ENCODE measurements around the gene TDRD1.

TDRD1 gene

DNA sequence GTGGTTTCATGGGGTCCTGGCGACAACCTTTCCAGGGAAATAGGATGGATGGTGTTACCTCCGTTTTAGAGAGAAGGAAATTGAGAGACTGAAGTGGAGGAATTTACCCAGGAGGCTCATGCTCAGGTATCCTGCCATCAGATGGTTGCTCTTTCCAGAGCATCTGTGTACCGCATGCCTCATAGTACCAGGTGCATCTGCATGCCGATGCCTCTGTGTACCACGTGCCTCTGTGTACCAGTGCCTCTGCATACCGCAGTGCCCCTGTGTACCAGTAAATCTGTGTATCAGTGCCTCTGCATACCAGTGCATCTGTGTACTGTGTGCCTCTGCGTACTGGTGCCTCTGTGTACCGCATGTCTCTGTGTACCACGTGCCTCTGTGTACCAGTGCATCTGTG, 63.1 kb downstream of the TDRD1 start:
- no peak for DNase-seq

DNA sequence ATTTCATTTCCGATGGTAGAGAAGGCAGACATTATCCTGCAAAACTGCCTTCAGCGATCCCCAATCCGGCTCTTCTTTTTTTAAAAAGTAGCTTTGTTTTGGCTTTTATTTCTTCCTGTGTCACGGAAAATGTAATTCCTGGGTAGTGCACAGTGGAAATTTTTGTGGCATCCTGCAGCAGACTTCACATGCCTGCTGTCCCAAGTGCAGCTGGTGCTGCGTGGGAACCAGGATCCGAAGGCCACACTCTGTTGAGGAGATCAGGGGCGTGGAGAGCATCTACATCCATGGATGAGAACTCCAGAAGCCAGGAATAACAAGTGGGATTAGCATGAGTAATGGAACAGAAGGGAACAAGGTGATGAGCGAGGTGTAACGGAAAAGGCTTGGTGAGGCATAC, 64.5 kb downstream of the TDRD1 start:
- no peak for DNase-seq

DNA sequence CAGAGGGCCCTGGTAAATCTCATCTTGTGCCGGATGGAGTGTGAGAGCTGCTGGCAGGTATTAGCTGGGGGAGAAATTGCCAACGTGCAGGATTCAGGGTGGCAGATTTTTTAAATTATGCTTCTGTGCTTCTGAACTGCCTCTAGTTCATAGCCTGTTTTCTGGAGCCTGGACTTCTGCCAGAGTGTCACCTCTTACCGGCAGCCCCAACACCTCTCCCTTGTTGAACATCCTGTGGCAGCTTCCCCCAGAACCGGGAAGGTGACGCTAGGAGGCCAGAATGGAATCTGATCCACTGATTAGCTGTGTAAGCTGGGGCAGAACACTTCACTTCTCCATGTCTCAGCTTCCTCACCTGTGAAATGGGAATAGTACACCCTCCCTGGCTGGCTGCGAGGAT, 65.0 kb downstream of the TDRD1 start:
- no peak for DNase-seq

DNA sequence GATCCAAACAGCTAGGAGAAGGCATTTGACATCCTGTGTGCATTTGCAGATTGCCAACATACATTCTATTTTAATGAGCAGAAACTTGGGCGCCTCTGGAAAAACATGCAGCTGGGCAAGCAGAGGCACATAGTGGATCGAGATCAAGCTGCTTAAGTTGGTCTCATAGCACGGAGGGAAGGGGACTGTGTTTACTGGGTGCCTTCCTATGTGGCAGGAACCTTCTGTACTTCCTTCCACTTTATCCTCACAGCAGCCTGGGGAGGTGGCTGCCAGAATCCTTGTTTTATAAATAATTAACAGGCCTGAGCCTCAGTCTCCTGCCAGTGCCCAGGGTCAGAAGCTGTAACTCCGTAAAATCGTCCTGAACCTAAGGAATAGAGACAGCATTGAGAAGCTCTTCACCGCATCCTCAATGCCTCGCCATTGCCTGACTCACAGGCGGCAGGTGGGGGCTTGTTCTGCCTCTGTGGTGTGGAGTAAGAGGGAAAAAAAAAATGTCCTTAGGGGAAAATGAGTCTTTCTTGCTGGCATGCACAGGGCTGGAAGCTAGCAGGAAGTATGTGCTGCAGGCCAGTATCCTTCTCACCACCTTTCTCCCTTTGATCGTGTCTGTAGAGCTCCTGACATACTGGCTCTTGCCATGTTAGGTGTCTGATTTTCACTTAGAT, 66.1 kb downstream of the TDRD1 start:
- DNase-seq = no peak

DNA sequence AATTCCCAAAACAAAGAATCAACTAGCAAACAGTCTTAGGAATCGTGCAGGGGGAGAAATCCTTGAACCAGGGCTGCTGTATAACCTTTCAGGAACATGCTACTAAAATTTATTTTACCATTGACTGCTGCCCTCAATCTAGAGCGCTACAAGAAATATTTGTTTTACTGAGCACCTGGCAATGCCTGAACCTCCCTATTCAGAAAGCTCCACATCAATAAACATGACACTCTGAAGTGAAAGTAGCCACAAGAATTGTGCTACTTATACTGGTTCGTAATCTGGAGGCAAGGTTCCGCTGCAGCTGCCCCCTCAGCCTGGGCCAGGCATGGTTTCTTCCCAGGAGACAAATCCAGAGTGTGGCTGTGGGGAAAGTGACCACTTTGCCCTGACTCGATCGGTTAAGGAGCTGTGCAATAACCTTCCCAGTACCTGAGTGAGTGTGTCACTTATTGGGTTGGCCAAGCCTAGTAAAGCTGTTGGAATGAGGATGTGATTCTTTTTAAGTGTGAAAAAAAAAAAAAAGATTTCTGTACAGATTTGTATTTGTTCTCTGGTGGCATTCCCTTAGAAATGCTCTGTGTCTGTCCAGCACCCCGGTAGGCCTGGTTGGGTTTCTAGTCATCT, 67.6 kb downstream of the TDRD1 start:
- DNase-seq = no peak

DNA sequence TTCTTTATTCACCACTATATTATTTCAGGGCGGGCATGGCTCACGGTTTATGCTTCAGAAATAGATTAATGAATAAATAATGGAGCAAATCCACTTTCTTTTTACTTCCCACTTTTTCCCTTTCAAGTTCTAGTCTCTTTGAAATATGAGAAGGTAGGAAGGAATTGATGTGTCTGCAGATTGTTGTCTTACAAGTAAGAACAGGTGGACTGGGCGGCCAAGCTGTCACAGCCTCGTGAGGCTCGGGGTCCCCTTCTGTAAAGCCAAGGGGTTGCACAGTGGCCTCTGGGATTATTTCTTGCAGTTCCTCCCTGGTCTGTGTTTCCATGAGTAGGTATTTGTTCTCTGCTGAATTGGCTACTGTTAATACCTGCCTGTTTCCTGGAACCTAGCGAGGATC, 71.1 kb downstream of the TDRD1 start:
- no peak for DNase-seq

DNA sequence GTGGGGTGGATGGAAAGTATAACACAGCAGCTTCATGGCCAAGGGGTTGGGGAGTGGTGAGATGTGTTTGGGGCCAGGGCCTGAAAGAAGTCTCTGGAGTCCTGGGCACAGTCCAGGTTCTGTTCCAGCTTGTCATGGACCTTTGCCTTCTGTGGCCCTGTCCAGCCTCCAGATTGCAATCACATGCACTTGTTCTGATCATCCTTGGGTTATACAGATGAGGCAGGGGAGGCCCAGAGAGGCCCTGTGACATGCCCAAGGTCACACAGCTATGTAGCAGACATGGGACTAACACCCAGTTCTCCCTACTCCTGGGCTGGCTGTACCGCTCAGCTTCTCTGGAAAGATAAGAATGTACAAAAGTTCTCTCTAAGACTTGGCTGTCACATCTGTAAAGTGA, 71.6 kb downstream of the TDRD1 start:
- no peak for DNase-seq

DNA sequence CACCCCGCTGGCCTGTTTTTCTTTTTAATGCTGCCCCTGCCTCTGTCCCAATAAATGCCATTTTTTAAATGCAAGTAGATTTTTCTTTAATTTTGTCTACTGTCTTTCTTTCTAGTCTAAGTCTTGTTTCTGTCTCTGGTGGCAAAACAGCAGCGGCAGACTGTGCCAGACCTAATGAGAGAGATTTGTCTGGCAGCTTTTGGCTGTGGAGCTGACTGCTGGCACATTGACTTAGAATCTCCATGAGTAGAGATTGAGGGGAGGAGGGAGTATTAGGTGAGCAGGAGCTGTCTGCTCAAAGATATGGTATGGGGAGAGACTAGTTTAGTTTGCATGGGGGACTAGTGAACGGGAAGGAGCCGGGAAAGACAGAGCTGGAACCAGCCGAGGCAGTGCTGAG, 72.9 kb downstream of the TDRD1 start:
- no peak for DNase-seq

DNA sequence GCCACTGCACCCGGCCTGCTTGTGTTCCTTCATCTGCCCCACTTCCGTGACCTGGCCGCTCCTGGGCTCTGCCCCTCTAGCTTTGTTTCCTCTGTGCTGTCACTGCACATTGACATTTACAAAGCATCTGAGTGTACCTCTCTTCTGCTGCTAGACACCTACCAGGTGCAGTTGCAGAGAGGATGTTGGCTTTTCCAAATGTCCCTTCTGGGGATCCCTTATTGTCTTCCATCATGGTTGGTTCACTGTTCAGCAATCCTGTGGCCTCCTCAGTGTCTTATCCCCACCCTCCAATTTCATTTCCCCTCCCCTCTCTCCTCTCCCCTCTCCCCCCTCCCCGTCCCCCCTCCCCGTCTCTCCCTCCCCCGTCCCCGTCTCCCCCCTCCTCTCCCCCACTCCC, 73.7 kb downstream of the TDRD1 start:
- no peak for DNase-seq

DNA sequence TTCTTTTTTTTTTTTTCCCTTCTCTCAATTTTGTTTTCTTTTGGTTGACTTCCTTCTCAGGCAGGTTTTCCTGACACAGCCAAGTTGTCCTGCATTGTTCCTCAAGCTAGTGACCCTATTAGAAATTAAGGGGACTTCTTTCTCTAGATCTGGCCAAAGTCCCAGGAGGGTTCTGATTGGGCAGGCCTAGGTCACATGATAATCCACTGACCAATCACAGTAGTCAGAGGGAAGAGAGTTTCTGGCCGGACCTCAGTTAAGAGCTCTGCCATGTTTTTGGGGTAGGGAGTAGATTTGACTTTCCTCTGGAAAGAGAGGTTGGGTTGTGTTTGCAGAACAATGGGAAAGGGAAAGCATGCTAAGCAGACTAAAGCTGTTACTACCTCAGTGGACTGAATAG, 76.1 kb downstream of the TDRD1 start:
- no peak for DNase-seq

DNA sequence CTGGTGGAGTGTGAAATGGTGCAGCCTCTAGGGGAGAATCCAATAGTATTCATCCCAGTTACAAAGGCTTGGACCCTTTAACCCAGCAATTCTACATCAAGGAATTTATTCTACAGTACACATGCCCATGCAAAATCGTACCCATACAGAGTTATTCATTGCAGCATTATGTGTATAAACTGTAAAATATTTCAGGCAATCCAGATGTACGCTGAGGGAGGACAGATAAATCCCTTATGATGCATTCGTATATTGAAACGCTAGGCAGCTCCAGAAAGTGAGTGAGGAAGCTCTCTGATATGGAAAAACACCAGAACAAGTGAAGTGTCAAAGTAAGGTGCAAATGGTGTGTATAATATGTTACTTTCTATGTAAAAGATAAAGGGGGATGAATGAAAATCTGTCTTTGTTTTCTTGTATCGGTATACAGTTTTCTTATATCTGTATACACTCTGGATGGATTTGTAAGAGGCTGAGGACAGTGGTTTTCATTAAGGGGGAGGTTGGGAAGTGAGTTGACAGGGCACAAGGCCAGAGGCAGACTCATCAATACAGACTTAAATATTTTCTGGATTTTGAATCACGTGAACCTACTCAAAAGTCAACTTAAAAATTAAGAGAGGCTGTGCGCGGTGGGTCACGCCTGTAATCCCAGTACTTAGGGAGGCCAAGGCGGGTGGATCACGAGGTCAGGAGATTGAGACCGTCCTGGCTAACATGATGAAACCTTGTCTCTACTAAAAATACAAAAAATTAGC, 77.0 kb downstream of the TDRD1 start:
- DNase-seq = no peak

DNA sequence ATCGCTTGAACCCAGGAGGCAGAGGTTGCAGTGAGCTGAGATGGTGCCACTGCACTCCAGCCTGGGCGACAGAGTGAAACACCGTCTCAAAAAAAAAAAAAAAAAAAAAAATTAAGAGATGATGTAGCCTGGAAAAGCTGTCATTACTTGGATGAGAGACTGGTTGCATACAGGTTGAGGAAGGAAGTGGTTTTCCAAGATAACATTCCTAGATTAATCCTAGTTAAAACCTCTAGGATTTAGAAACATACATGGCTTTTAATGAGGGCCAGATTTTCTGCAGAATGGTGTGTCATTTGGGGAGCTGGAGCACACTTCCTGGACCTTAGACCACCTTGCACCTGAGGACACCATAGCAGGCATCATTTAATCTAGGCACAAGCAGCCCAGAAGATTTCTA, 77.7 kb downstream of the TDRD1 start:
- DNase-seq = no peak

DNA sequence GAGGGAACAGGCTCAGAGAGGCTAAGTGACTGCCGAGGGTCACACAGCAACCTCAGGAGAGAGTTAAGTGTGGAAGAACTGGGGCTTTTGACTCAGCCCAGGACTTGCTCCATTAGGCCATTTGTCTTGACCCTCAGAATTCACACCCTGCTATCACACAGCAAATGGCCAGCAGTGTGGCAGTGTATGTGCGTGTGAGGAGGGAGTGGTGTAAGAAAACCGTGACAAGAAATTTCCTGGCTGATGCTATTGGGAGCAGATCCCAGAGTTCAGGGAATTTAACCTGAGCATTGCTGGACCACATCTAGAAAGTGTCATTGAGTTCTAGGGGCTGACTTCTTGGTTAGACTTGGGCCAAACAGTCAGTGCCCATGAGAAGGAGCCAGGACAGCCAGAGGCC, 78.3 kb downstream of the TDRD1 start:
- no peak for DNase-seq

DNA sequence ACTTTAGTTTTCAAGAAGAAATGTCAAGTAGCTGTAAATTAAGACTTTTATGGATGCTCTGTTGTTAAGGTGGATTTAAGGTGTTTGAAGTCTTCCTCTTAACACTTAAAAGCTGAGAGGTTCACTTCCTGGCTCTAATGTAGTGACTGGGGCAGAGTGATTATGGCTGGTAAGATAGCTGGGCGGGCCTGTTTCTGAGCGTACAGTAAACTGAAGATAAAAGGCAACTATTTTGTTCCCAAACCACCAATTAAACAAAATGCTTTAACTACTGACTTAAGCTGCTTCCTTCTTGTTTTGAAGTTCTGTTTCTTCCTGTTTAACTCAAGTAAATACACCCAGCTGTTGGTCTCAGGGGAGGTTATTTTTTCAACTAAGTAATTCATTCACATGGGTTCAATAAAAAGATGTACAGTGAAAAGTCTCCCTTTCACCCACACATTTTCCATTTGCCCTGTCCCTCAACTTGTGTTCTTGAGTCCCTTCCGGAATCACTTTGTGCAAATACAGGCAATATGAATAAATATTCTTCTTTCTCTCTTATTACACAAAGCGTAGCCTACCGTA, 79.2 kb downstream of the TDRD1 start:
- DNase-seq = no peak

DNA sequence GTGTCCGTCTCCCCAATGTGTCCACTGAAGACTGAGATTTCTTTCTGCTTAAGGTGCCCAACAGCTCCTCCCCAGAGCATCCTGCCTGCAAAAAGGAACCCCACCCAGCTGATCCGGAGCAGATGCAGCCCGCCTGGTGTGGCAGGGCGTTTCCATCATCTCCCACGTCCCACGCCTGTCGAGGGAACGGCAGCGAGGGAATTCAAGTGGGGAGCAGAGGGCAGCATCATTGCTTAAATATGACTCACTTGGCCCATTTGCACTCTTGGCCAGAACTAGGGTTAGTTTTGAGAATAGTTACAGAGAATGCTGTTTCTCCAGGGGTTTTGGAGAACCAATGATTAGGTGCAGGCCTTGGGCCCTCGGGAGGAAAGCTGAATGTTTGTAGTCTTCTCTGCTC, 80.7 kb downstream of the TDRD1 start:
- no peak for DNase-seq

DNA sequence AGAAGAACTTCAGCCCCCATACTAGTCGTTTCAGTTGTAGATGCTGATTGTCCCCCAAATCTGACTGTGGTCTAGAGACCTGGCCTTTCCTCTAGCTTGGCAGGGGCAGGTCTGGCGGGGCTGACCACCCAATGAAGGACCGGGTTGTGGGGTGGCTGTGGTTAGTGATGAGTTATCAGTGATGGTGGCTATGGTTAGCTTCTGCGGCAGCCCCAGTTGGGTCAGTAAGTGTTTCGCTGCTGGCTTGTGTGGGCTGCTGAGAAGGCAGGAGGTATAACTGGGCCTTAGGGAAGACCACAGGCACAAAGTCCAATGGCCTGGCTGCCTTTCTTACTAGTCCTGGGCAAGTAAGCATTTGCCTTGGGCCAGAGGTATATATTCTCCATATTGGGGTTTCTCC, 81.2 kb downstream of the TDRD1 start:
- DNase-seq = no peak

DNA sequence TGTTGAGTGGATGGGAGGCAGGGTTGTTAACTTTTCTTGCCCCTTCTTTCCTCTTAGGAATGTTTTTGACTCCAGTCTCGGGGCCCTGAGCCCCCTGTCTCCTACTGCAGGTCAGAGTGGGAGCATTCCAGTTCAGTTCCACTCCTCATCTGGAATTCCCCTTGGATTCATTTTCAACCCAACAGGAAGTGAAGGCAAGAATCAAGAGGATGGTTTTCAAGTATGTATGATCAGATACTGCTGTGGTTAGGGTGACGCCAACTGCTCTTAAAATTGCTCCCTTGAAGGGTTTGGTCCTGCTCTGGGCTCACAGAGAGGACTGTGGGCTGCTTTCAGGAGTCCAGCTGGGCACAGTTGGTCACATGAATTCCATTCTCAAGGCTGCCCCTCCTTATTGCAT, 81.9 kb downstream of the TDRD1 start:
- DNase-seq = no peak

DNA sequence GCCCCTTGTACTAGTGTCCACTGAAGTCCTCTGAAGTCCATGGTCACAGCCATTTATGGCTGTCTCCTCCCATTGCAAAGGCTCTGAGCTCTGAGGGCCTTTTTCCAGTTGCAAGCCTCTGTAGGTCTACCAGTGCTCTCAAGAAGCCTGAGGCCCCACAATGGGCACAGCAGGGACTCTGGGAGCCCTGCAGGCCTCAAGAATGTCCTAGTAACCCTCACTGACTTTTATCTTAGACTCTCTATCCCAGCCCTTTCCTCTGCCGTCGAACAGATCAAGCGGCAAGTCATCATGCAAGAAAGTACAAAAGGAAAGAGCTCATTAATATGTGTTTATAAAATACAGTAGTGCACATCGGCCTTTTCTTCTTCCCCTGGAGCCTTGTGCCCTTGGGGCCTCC, 83.3 kb downstream of the TDRD1 start:
- no peak for DNase-seq

DNA sequence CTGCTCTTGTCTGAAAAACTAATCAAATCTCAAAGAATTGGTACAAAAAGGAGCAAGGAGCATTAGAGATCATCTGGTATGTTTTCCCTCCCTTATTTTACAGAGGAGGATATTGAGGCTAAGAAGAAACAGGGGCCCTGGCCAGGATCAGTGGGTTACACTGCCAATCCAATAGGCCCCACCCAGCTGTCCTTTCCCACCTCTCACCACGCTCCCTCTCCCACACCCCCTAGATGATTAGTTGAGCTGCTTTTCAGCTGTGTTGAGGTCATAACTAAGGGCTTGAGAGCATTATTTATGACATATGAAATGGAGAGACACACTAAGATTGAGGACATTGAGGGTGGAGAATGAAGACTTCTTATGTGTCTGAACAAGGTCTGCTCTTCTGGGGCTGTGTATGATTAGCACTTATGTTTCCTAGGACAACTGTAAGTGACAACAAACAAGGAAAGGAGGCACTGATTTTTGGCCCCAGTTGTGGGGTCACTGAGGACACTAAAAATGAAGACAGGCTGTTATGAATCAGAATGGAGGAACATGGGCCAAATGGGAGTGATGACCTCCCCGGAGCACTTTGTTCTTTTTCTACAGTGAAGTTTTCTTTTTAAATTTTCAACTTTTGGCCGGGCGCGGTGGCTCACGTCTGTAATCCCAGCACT, 86.4 kb downstream of the TDRD1 start:
- no peak for DNase-seq

DNA sequence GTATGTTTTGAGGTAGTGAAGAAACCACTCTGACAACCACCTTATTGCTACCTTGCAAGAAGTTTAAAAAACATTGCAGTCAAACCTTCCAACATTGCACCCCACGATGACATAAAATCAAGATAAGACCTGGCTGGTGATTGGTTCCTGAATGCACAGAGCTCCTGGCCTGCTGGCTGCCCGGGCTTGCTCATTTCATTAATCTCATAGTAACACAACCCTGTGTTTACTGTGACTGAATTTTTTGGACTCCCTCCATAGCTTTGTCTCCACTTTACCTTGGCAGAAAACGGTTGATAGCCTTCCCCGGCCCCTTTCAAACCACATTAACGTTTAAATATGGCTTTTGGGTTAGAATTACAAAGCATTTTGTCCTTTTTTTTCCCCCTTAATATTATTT, 87.4 kb downstream of the TDRD1 start:
- no peak for DNase-seq

DNA sequence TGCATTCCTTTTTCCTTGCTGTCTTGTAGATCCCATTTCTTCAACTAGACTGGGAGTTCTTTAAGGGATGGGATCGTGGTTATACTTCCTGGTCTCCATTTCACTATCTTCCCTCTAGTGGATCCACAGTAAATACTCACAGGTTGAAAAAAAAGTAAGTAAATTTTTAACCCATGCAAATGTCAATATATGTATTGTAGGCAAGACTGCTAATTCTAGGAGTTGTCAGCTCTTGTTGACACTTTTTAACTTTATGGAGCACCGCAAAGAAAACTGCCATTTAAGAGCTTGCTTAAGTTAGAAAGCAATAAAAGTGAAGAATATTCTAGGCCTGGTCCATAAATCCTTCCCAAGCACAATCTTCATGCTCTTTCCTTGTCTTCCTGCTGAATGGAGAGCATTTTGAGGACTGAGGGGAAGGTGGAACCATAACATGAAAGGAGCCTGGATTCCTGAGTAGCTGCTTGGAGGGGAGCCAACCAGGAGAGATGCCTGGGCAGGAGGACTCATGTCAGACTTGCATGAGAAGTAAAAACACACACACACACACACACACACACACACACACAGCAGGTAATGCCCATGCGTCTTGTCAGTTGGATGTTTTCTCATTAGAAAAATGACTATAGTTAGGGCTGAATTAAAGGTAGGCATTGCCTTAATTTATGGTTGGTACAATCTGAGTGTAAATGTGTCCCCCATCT, 92.1 kb downstream of the TDRD1 start:
- DNase-seq = no peak

DNA sequence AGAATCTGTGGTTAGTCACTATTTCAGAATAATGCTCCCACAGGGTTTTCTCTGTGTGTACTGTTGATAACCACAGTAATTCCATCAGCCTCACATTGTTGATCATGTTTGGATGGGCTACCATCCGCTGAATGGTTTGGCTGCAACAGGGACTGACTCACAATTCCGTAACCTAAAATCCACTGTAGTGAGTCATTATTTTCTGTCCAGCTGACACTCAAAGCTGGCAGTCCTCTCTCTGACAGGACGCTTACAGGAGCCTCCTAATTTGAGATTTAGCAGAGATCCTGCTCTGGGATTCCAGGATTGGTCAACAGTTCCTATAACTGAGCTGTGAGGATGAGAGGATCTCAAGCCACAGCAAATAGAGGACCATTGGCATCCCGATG, 92.6 kb downstream of the TDRD1 start:
- no peak for DNase-seq

DNA sequence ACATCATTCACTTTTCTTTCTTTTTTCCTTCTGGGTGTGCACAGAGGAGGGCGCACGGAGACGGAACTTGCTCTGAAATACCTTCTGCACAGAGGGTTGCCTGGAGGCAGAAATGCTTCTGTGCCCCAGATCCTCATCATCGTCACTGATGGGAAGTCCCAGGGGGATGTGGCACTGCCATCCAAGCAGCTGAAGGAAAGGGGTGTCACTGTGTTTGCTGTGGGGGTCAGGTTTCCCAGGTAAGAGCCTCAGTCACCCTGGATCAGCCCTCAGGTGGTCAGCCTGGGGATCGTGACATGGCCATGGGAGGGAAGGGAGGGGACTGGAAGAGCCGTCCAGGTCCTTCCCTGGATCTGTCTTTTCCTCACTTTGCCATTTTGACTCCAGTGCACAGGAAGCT, 93.5 kb downstream of the TDRD1 start:
- no peak for DNase-seq
